Measurements from ENCODE around the gene ADAMTSL1. TPM values are rescaled to one million over a fixed set of nuclear protein-coding genes. Genes with fewer than 3 reads are reported as not detected.
A peak's percentile ranks its signal among the peaks of the same experiment; 100 is the strongest.

ADAMTSL1 gene
- total RNA-seq, 1 experiment from 2014 or later, result 1.2 TPM

DNA sequence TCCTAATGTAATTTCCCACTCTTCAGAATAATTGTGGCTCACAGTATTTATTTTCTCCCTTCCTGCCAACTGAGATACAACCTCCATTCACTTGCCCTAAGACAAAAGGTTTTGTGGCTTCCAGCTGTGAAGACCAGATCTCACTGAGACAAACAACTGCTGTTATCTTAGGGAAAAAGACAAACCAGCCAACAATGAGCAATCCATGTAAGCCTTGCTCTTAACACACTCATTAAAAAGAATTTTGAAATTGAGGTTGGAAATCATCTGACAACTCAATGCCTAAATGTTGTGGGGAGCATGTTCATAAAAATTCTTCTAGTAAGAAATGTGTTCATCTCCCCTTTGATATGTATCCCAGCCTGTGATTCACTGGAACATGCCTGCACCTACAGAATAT is 132.9 kb downstream of the ADAMTSL1 start:
- Histone ChIP-seq H3K79me1 (ENCODE audit: insufficient read depth, low read depth, low read length, poor library complexity, severe bottlenecking) (no peaks in the 10 kb centered on the region), H3K4me2 (ENCODE audit: insufficient read depth, insufficient read length, low read length) (no peak overlapping the region), H2BK15ac (ENCODE audit: low read depth, low read length) (no peak overlapping the region), H3K9me3 (ENCODE audit: control insufficient read depth, low read depth, low read length) (no peaks in the 10 kb centered on the region), H2BK120ac (ENCODE audit: low read depth, low read length, poor library complexity, severe bottlenecking) (no peak overlapping the region), H4K20me1 (ENCODE audit: control insufficient read depth, insufficient read depth, insufficient read length) (no peaks in the 10 kb centered on the region), H3K14ac (ENCODE audit: insufficient read depth, low read length) (no peak overlapping the region), H2BK5ac (ENCODE audit: insufficient read length, low read length) (no peak overlapping the region), H3T11ph (ENCODE audit: low read length) (no peak overlapping the region), H3K79me2 (ENCODE audit: insufficient read depth, low read length) (no peaks in the 10 kb centered on the region), H3K23me2 (ENCODE audit: insufficient read length, low read depth, low read length, poor library complexity, severe bottlenecking) (no peaks in the 10 kb centered on the region), H3K27me3 (ENCODE audit: insufficient read depth, low read length) (no peaks in the 10 kb centered on the region), H3K4me1 (ENCODE audit: insufficient read depth, low read length) (peaks cover 8% of the 10 kb centered on the region; the same call in 1 of the 2 replicates), H2AFZ (ENCODE audit: low read length) (no peak overlapping the region), H4K5ac (ENCODE audit: insufficient read length, low read depth, low read length) (no peak overlapping the region), H3K4ac (ENCODE audit: low read depth, low read length) (no peak overlapping the region), H3K27ac (ENCODE audit: insufficient read length, low read depth, low read length) (no peak overlapping the region), H2AK5ac (ENCODE audit: insufficient read length, low read length) (no peak overlapping the region), H2BK12ac (ENCODE audit: insufficient read length, low read depth, low read length) (no peak overlapping the region), H3K23ac (ENCODE audit: insufficient read length, low read depth, low read length) (no peak overlapping the region), H3K18ac (ENCODE audit: insufficient read length, low read depth, low read length) (no peak overlapping the region), H3K56ac (ENCODE audit: insufficient read length, low read depth, low read length) (no peak overlapping the region), H4K8ac (replicated peaks; ENCODE audit: insufficient read length, low read depth, low read length) (no peak overlapping the region), H3K9ac (ENCODE audit: extremely low read depth, insufficient read length, low read length) (no peak overlapping the region), H2BK20ac (ENCODE audit: low read depth, low read length, poor library complexity, severe bottlenecking) (no peak overlapping the region), H4K91ac (ENCODE audit: insufficient read length, low read depth, low read length) (no peak overlapping the region)
- DNase-seq, result peak; percentile 44
- Mint-ChIP-seq H3K27me3 (ENCODE audit: low read depth) (no peaks in the 10 kb centered on the region), H3K4me3 (peak overlapping the region in 1 of 2 experiments; percentile 62; a peak in 2 of 5 replicates), H3K4me1 (peaks cover 27 to 38% of the 10 kb centered on the region in 2 experiments), H3K9me3 (peaks cover 6 to 9% of the 10 kb centered on the region in 2 experiments; a peak in 4 of 5 replicates), H3K27ac (peak overlapping the region in 2 of 3 experiments; percentile 50 to 68; a peak in 2 of 7 replicates), H3K36me3 (ENCODE audit: insufficient read depth in 1 of 3, low read depth in 3 of 3) (peaks cover 4 to 9% (median 9%) of the 10 kb centered on the region in 3 experiments; a peak in 5 of 7 replicates)
- no peak for TF ChIP-seq CTCF (conservative IDR thresholded peaks at IDR 0.05)

Measured in H9 (cell line).